ENCODE data around the gene RNF41. TPM values are rescaled to one million over a fixed set of nuclear protein-coding genes. Genes with fewer than 3 reads are reported as not detected.

RNF41 gene
- total RNA-seq, 1 donor from 2014 or later, result 48.6 TPM

DNA sequence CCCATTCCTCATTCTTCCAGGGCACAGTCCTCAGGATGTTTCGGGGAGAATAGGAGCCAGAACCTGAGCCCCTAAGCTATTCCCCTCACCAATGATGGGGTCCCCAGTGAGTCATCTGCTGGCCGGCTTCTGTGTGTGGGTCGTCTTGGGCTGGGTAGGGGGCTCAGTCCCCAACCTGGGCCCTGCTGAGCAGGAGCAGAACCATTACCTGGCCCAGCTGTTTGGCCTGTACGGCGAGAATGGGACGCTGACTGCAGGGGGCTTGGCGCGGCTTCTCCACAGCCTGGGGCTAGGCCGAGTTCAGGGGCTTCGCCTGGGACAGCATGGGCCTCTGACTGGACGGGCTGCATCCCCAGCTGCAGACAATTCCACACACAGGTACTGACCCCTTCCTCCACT is 9.5 kb upstream of the RNF41 start:
- Mint-ChIP-seq H3K36me3 (ENCODE audit: low read depth) (no peaks in the 10 kb centered on the region), H3K9me3 (no peaks in the 10 kb centered on the region), H3K4me3 (no peak overlapping the region), H3K27me3 (ENCODE audit: low read depth) (no peaks in the 10 kb centered on the region), H3K4me1 (no peaks in the 10 kb centered on the region), H3K27ac (ENCODE audit: unreplicated experiment) (no peak overlapping the region)
- no peak for DNase-seq (ENCODE audit: low read depth, low spot score)
- TF ChIP-seq, protein P1, sequence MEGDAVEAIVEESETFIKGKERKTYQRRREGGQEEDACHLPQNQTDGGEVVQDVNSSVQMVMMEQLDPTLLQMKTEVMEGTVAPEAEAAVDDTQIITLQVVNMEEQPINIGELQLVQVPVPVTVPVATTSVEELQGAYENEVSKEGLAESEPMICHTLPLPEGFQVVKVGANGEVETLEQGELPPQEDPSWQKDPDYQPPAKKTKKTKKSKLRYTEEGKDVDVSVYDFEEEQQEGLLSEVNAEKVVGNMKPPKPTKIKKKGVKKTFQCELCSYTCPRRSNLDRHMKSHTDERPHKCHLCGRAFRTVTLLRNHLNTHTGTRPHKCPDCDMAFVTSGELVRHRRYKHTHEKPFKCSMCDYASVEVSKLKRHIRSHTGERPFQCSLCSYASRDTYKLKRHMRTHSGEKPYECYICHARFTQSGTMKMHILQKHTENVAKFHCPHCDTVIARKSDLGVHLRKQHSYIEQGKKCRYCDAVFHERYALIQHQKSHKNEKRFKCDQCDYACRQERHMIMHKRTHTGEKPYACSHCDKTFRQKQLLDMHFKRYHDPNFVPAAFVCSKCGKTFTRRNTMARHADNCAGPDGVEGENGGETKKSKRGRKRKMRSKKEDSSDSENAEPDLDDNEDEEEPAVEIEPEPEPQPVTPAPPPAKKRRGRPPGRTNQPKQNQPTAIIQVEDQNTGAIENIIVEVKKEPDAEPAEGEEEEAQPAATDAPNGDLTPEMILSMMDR (conservative IDR thresholded peaks at IDR 0.05), result no peak

- no peak for DNase-seq (ENCODE audit: low read depth, low spot score)
- H3K4me3 Mint-ChIP-seq, result peak overlapping the region; percentile 31
- no peaks in the 10 kb centered on the region for H3K9me3 Mint-ChIP-seq
- H3K27me3 Mint-ChIP-seq (ENCODE audit: low read depth), result no peaks in the 10 kb centered on the region
- no peaks in the 10 kb centered on the region for H3K36me3 Mint-ChIP-seq (ENCODE audit: low read depth)
- TF ChIP-seq, protein P1 (conservative IDR thresholded peaks at IDR 0.05), result no peak
- H3K27ac Mint-ChIP-seq (ENCODE audit: unreplicated experiment), result peak overlapping the region; percentile 45
- peaks cover under 1% of the 10 kb centered on the region for H3K4me1 Mint-ChIP-seq
These were observed 8.9 kb upstream of the RNF41 start for GRCh38 chr12:56230432-56231183.

DNA sequence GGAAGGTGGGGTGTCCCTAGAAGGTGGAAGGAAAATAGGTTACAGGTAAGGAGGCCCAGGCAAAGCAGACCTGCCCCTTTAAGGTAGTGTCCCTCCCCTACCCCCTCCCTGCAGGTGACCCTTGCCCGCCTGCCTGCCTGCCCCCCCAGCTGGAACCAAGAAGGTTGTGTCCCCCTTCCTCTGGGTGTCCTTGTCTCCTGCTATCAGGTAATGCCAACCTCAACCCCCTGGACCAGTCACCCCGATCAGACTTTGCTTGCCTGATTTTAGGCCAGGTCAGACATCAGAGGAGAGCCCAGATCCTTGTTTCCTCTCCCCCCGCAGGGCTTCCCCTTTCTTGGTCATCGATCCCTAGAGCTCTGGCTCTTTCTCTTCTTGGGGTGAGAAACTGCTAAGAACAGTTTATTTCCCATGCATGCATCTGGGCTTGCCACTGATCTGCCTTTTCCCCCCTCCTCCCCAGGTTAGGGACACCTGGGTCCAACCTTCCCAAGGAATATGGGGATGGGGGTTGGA is 8.3 kb upstream of the RNF41 start, which contains the start of gene SLC39A5:
Gene SLC39A5 (plus strand): TSS at position 136 of the 516 bp plus-strand sequence. CDS start 1,224 bp downstream, outside the sequence.
- TF ChIP-seq, protein P1 (conservative IDR thresholded peaks at IDR 0.05), result no peak
- DNase-seq (ENCODE audit: low read depth, low spot score), result no peak
- peaks cover 7% of the 10 kb centered on the region for H3K4me1 Mint-ChIP-seq
- H3K27ac Mint-ChIP-seq (ENCODE audit: unreplicated experiment), result peak within 1 kb of the TSS; percentile 45
- no peaks in the 10 kb centered on the region for H3K27me3 Mint-ChIP-seq (ENCODE audit: low read depth)
- H3K4me3 Mint-ChIP-seq, result peak within 1 kb of the TSS; percentile 31
- H3K36me3 Mint-ChIP-seq (ENCODE audit: low read depth), result no peaks in the 10 kb centered on the region
- H3K9me3 Mint-ChIP-seq, result no peaks in the 10 kb centered on the region

DNA sequence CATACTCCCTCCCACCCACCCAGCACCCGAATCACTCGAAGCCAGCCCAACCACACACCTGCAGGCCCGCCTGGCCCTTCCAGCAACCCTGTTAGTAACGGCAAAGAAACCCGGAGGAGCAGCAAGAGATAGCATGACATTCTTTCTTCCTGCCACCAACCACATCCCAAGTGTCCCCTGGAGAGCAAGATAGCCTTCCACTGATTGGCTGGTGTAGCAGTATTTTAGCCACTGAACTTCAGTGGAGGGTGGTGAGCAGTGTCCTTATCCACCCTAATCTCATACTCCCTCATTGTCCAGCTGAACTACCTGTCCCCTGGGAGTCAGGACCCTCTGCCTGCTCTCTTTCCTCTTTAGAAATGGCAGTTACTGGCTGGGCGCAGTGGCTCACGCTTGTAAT is 7.4 kb upstream of the RNF41 start:
- H3K36me3 Mint-ChIP-seq (ENCODE audit: low read depth), result no peaks in the 10 kb centered on the region
- H3K4me1 Mint-ChIP-seq, result peaks cover 13% of the 10 kb centered on the region
- TF ChIP-seq, protein P1 (conservative IDR thresholded peaks at IDR 0.05), result no peak
- no peaks in the 10 kb centered on the region for H3K9me3 Mint-ChIP-seq
- no peak overlapping the region for H3K4me3 Mint-ChIP-seq
- no peaks in the 10 kb centered on the region for H3K27me3 Mint-ChIP-seq (ENCODE audit: low read depth)
- no peak overlapping the region for H3K27ac Mint-ChIP-seq (ENCODE audit: unreplicated experiment)
- DNase-seq (ENCODE audit: low read depth, low spot score), result no peak

DNA sequence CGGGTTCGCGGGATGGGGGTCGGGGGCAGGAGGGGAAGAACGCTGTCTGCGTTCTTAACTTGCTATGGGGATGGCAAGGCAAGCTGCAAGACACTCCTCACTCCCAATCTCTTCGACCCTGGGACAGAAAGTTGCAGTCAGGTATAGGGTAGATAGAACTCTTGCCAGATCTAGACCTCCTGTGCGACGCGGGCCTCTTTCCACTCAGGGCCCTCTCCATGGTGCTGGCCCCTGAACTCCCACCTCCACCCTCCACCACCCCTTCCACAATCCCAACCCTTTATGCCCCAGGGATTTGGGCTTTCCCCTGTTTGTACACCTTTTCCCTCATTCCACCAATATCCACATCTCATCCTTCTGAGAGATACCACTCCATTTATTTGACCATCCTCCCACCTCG is 3.2 kb upstream of the RNF41 start:
- H3K27ac Mint-ChIP-seq (ENCODE audit: unreplicated experiment), result no peak overlapping the region

More for the DNA sequence above, 3.2 kb upstream of the RNF41 start:
- Mint-ChIP-seq H3K9me3 (no peaks in the 10 kb centered on the region), H3K4me1 (peaks cover 46% of the 10 kb centered on the region), H3K27me3 (ENCODE audit: low read depth) (no peaks in the 10 kb centered on the region), H3K36me3 (ENCODE audit: low read depth) (no peaks in the 10 kb centered on the region), H3K4me3 (peak overlapping the region; percentile 90)
- DNase-seq (ENCODE audit: low read depth, low spot score), result no peak
- TF ChIP-seq, protein P1 (conservative IDR thresholded peaks at IDR 0.05), result no peak
